Neural crest cell (in vitro differentiated cells): Measurements from ENCODE around the gene PNKP. TPM values are rescaled to one million over a fixed set of nuclear protein-coding genes. Genes with fewer than 3 reads are reported as not detected.

Experiments used
- DNase-seq: peaks from one replicate; pipeline ENCODE4 v3.0.0; 2021; ENCODE audit warnings: low read depth, mixed read lengths, low spot score
- H3K27ac Mint-ChIP-seq: one replicate; pipeline ENCODE4 v1.8.0; 2021; ENCODE audit warnings: mild to moderate bottlenecking, mixed read lengths; ENCODE audit not compliant: unreplicated experiment
- H3K27me3 Mint-ChIP-seq: 2 replicates; pipeline ENCODE4 v1.8.0; 2021; ENCODE audit warnings: low read depth, mild to moderate bottlenecking, mixed read lengths
- H3K36me3 Mint-ChIP-seq: 2 replicates; pipeline ENCODE4 v1.8.0; 2021; ENCODE audit warnings: low read depth, mild to moderate bottlenecking, mixed read lengths
- H3K4me1 Mint-ChIP-seq: 2 replicates; pipeline ENCODE4 v1.8.0; 2021; ENCODE audit warnings: mixed read lengths
- H3K4me3 Mint-ChIP-seq: one replicate; pipeline ENCODE4 v1.8.0; 2021; ENCODE audit warnings: mild to moderate bottlenecking, mixed read lengths
- H3K9me3 Mint-ChIP-seq: 2 replicates; pipeline ENCODE4 v1.8.0; 2021; ENCODE audit warnings: mixed read lengths
- total RNA-seq: library from RNA; stranded (reverse); gene quantifications from 2 replicates; pipeline ENCODE4 v1.2.1, GENCODE V29; 2021
- TF ChIP-seq, protein P1 (sequence below): fragments of 200-600 bp; sonication (generic); conservative IDR thresholded peaks from 2 replicates; pipeline ENCODE4 v1.5.0; 2021; ENCODE audit warnings: antibody characterized with exemption, mild to moderate bottlenecking

PNKP gene
- total RNA-seq, 1 donor from 2014 or later: 135 TPM

DNA sequence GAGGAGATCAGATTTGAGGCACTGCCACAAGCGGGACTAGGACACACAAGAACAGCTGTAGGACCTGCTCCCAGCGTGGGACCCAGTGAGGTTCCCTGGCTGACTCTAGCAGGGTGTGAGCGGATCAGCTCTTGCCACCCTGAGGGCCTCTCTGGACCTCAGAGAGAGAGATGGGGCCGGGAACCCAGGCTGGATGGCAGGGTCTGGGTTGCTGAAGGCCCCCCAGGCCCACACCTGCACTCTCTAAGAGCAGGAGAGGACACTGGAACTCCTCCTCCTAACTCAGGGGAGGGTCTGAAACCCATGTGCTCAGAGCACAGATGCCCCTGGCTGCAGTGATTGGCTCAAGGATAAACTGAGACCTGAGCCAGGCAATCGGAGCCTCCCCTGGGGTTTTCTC lies 42.8 kb upstream of the PNKP start:
- Mint-ChIP-seq H3K4me1 (peaks cover 16% of the 10 kb centered on the region), H3K27me3 (peaks cover 4% of the 10 kb centered on the region), H3K36me3 (peaks cover 30% of the 10 kb centered on the region), H3K9me3 (no peaks in the 10 kb centered on the region), H3K4me3 (no peak overlapping the region), H3K27ac (no peak overlapping the region)
- DNase-seq: no peak
- TF ChIP-seq, protein P1, sequence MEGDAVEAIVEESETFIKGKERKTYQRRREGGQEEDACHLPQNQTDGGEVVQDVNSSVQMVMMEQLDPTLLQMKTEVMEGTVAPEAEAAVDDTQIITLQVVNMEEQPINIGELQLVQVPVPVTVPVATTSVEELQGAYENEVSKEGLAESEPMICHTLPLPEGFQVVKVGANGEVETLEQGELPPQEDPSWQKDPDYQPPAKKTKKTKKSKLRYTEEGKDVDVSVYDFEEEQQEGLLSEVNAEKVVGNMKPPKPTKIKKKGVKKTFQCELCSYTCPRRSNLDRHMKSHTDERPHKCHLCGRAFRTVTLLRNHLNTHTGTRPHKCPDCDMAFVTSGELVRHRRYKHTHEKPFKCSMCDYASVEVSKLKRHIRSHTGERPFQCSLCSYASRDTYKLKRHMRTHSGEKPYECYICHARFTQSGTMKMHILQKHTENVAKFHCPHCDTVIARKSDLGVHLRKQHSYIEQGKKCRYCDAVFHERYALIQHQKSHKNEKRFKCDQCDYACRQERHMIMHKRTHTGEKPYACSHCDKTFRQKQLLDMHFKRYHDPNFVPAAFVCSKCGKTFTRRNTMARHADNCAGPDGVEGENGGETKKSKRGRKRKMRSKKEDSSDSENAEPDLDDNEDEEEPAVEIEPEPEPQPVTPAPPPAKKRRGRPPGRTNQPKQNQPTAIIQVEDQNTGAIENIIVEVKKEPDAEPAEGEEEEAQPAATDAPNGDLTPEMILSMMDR: no peak

DNA sequence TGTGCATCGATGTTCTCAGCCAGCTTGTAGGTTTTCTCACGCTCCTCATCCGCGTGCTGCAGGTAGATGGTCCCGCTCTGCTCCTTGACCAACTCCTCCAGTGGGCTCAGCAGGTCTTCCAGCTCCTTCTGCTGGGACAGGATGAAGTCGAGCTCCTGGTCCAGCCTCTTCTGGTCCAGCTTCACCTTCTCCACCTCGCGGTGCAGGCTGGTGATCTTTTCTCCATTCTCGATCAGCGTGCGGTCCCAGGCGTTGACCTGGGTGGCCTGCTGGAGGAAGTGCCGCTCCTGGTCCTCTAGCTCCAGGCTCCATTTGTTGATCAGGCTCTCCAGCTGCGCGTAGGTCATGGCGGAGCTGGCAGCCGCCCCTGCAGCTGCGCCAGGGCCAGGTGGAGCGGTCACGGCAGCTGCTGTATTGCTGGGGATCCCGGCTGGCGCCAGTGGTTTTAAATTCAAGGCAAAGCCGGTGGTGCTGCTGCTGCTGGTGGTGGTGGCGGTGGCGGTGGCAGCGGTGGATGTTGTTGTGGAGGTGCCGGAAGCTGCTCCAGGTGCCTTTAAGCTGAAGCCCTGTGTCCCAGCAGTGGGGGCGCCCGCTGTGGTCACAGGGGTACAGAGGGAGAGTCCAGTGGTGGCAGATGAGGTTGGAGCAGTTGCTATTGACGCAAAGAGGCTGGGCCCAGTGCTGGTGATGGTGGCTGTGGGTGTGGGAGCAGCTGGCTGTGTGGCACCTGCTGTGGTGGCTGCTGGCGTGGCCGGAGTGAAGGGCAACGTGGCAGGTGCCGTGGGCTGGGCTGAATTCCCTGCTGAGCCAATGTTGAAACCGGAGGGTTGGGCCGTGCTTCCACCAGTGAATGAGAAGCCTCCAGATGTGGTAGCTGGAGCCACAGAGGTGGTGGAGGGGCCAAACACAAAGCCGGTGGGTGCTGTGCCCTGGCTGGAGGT lies 41.4 kb upstream of the PNKP start:
- Mint-ChIP-seq H3K36me3 (peaks cover 23% of the 10 kb centered on the region), H3K4me1 (peaks cover 14% of the 10 kb centered on the region), H3K4me3 (no peak overlapping the region), H3K27me3 (peaks cover 4% of the 10 kb centered on the region), H3K9me3 (no peaks in the 10 kb centered on the region), H3K27ac (no peak overlapping the region)
- TF ChIP-seq, protein P1: no peak
- DNase-seq: no peak

DNA sequence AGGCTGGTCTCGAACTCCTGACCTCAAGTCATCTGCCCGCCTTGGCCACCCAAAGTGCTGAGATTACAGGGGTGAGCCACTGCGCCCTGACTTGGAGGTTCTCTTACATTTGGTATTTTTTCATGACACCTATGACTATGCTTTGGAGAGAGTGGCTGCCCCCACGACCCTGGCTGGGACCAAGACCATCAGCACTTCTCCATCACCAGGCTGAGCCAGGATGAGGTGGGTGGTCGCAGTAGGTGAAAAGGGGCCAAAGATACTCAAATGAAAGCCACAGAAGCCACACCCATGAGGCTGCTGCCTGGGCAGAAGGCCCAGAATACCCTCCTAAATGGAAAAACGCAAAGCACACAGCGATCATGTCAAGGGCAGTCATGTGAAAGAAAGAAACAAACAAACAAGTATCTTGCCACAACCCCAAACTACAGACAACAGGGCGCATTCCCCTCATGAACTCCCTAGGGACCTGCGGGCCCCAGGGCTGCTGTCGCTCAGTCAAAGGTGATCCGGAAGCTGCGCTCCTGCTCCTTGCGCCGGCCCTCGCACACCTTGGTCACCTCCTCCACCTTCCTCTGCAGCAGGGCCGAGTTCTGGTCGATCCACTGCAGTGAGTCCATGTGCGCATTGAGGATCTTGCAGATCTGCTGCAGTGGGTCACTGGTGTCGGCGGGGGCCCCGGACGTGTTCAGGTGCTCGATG lies 40.5 kb upstream of the PNKP start:
- H3K27ac Mint-ChIP-seq: no peak overlapping the region
- peak overlapping the region; percentile 23 for H3K4me3 Mint-ChIP-seq
- H3K36me3 Mint-ChIP-seq: peaks cover 17% of the 10 kb centered on the region

DNA sequence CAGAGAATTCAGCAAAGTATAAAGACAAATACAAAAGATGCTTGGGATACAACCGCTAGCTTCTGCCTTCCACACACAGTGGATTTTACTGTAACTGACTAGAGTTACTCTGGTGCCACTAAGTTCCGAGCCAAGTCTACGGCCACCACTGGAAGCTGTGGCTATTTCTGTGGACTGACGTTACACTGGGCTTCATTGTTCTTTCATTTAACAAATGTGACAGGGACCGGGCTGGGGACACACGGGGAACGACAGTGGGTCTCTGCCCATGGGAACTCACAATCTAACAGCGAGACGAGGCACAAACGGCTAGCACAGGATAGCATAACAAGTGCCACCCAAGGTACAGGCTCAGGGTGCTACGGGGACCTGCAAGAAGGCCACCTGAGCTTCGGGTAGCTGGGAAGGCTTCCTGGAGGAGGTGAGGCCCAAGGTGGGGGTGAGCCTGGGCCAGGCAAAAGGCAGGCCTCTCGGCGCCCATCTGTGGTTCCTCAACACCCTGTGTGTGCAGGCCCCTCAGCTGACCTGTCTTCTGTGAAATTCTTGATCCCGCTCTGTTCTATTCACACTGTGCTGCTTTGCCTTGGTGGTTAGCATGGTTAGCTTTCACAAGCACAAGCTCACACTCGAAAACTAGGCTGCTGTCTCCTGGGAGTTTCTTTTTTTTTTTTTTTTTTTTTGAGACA lies 39.6 kb upstream of the PNKP start:
- H3K4me1 Mint-ChIP-seq: peaks cover 10% of the 10 kb centered on the region

More for the DNA sequence above, 40.5 kb upstream of the PNKP start:
- TF ChIP-seq, protein P1: no peak
- no peaks in the 10 kb centered on the region for H3K9me3 Mint-ChIP-seq
- H3K27me3 Mint-ChIP-seq: peaks cover 4% of the 10 kb centered on the region
- peaks cover 10% of the 10 kb centered on the region for H3K4me1 Mint-ChIP-seq
- no peak for DNase-seq

DNA sequence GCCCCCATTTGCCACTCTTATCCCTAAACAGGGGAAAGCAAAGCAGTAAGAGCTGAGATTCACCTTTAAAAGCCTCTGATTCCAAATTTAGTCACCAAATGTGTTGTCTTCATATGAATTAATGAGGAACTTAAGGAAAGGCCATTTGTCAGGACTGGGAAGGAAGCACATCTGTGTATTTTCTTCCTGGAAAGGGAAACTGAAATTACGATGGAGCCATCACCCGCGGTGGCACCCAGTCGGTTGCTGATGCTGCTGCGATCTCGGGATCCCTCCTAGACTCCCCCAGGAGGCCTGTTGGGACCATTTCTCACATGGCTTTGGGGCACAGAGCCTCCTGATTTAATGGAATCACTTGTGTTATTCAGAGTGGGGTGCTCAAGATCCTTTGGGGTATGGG lies 36.8 kb upstream of the PNKP start:
- Mint-ChIP-seq H3K4me1 (no peaks in the 10 kb centered on the region), H3K4me3 (no peak overlapping the region), H3K27me3 (no peaks in the 10 kb centered on the region), H3K36me3 (peaks cover 7% of the 10 kb centered on the region), H3K9me3 (no peaks in the 10 kb centered on the region), H3K27ac (no peak overlapping the region)
- DNase-seq: no peak
- TF ChIP-seq, protein P1: no peak

More for the DNA sequence above, 39.6 kb upstream of the PNKP start:
- peak overlapping the region; percentile 25 for H3K4me3 Mint-ChIP-seq
- H3K27ac Mint-ChIP-seq: no peak overlapping the region
- peaks cover 17% of the 10 kb centered on the region for H3K36me3 Mint-ChIP-seq
- no peak for DNase-seq
- TF ChIP-seq, protein P1: no peak
- peaks cover 4% of the 10 kb centered on the region for H3K27me3 Mint-ChIP-seq
- H3K9me3 Mint-ChIP-seq: no peaks in the 10 kb centered on the region
